HepG2 (cell line): Measurements from ENCODE around the gene SLA2. TPM values are rescaled to one million over a fixed set of nuclear protein-coding genes. Genes with fewer than 3 reads are reported as not detected.
A peak's percentile ranks its signal among the peaks of the same experiment; 100 is the strongest.

Experiments
- ATAC-seq: fragments of 200-7000 bp; cut with Tn5 transposase; 3 replicates; pipeline ENCODE4 v1.9.1; 2020; ENCODE audit warnings: mild to moderate bottlenecking, moderate library complexity
- BruUV-seq: library from RNA; stranded (reverse); fragments of 400-500 nt; replicated peaks from 2 replicates; lab custom pipeline; 2021; lab: Mats Ljungman, UMichigan
- CTCF ChIA-PET: fragments of 300-600 bp; formaldehyde crosslinking; extraction: SDS; loops from one replicate; lab custom pipeline; 2021; ENCODE audit warnings: low total read pairs, inconsistent platforms, low intra/inter-chr PET ratio; lab: Yijun Ruan, JAX
- POLR2A ChIA-PET: fragments of 350-600 bp; sonication (Branson Sonifier 250); formaldehyde crosslinking; loops from one replicate; lab custom pipeline; 2020; ENCODE audit warnings: antibody characterized with exemption, inconsistent platforms; lab: Yijun Ruan, JAX
- DNase-seq: peaks from one replicate; pipeline ENCODE4 v3.0.0-alpha.2; 2015; ENCODE audit warnings: low spot score
- FAIRE-seq: peaks from 3 replicates; lab custom pipeline; 2011; peaks lifted over from hg19 to GRCh38; lab: Jason Lieb, UNC
- H2AFZ ChIP-seq: one replicate; pipeline ENCODE4 v1.6.1; 2011; ENCODE audit warnings: low read length, inconsistent platforms
- H3K27ac ChIP-seq: fragments of 300-600 bp; 3 replicates; pipeline ENCODE4 v1.8.0; 2011; ENCODE audit warnings: mixed run types, mild to moderate bottlenecking, mixed read lengths, low read length, inconsistent platforms; ENCODE audit not compliant: insufficient read depth; ENCODE audit errors: extremely low read length
- H3K27me3 ChIP-seq, 2 experiments: fragments of 200-600 bp in 1 of 2; 2 replicates in 1 of 2; 3 replicates in 1 of 2; pipeline versions ENCODE4 v1.6.0 to v1.8.0; 2011; ENCODE audit warnings: low read length in 2 of 2, mild to moderate bottlenecking in 2 of 2, moderate library complexity in 2 of 2, inconsistent platforms in 1 of 2; ENCODE audit not compliant: insufficient read depth in 2 of 2, control insufficient read depth in 1 of 2
- H3K36me3 ChIP-seq, 2 experiments: fragments of 200-600 bp in 1 of 2; replicated peaks in 1 of 2; 2 replicates in 1 of 2; 3 replicates in 1 of 2; pipeline versions ENCODE4 v1.5.1 to v1.8.0; 2011; ENCODE audit warnings: low read length in 2 of 2, inconsistent platforms in 1 of 2; ENCODE audit not compliant: insufficient read depth in 2 of 2, control insufficient read depth in 1 of 2
- H3K4me1 ChIP-seq: 2 replicates; pipeline ENCODE4 v1.5.1; 2012; ENCODE audit warnings: low read length, inconsistent platforms; ENCODE audit not compliant: insufficient read depth
- H3K4me2 ChIP-seq: 2 replicates; pipeline ENCODE4 v1.6.0; 2011; ENCODE audit warnings: low read depth, low read length, inconsistent platforms
- H3K4me3 ChIP-seq, 3 experiments: fragments of 200-600 bp in 1 of 3; sonication (generic), shearing (Covaris generic) in 1 of 3; replicated peaks in 1 of 3; 2 replicates each; pipeline ENCODE4 v1.5.1; 2011 to 2016; ENCODE audit warnings: low read length in 3 of 3, inconsistent platforms in 2 of 3, low read depth in 2 of 3, mild to moderate bottlenecking in 2 of 3, control low read depth in 1 of 3, mixed read lengths in 1 of 3; ENCODE audit not compliant: insufficient read depth in 1 of 3
- H3K79me2 ChIP-seq: one replicate; pipeline ENCODE4 v1.6.1; 2011; ENCODE audit warnings: low read length, inconsistent platforms; ENCODE audit not compliant: insufficient read depth
- H3K9ac ChIP-seq: 2 replicates; pipeline ENCODE4 v1.6.0; 2011; ENCODE audit warnings: mild to moderate bottlenecking, low read depth, low read length, inconsistent platforms; ENCODE audit not compliant: insufficient read depth
- H3K9me3 ChIP-seq: 2 replicates; pipeline ENCODE4 v1.5.1; 2012; ENCODE audit warnings: mild to moderate bottlenecking, low read length
- H4K20me1 ChIP-seq: 2 replicates; pipeline ENCODE4 v1.6.0; 2011; ENCODE audit warnings: inconsistent platforms, mild to moderate bottlenecking, low read length, moderate library complexity; ENCODE audit not compliant: insufficient read depth
- ARID4A ChIP-seq: sonication (generic); formaldehyde crosslinking; IDR thresholded peaks from 2 replicates; pipeline ENCODE4 v1.5.0; 2020; ENCODE audit warnings: mild to moderate bottlenecking, missing genetic modification reagents, borderline replicate concordance
- HNRNPUL1 ChIP-seq: fragments of 200-400 bp; formaldehyde crosslinking; IDR thresholded peaks from 2 replicates; pipeline ENCODE4 v1.6.1; 2017; ENCODE audit warnings: low read depth, mild to moderate bottlenecking, low read length, moderate library complexity
- KAT8 ChIP-seq: IDR thresholded peaks from 2 replicates; pipeline ENCODE4 v1.6.1; 2016; ENCODE audit warnings: missing genetic modification reagents, missing compliant biosample characterization
- KLF12 ChIP-seq: sonication (generic); formaldehyde crosslinking; IDR thresholded peaks from 2 replicates; pipeline ENCODE4 v1.4.0; 2020; ENCODE audit warnings: missing genetic modification reagents, borderline replicate concordance
- PCBP1 ChIP-seq: fragments of 200-400 bp; formaldehyde crosslinking; IDR thresholded peaks from 2 replicates; pipeline ENCODE4 v1.6.1; 2017; ENCODE audit warnings: mild to moderate bottlenecking, low read depth, low read length, borderline replicate concordance
- TAF15 ChIP-seq: fragments of 200-400 bp; formaldehyde crosslinking; IDR thresholded peaks from one replicate; pipeline ENCODE4 v1.6.1; 2018; ENCODE audit warnings: mild to moderate bottlenecking, low read depth, low read length; ENCODE audit not compliant: poor library complexity, severe bottlenecking
- ZBTB4 ChIP-seq: sonication (generic); formaldehyde crosslinking; IDR thresholded peaks from 2 replicates; pipeline ENCODE4 v1.4.0; 2020; ENCODE audit warnings: missing genetic modification reagents, mild to moderate bottlenecking, borderline replicate concordance
- ZMYM3 ChIP-seq: sonication (generic); formaldehyde crosslinking; IDR thresholded peaks from 2 replicates; pipeline ENCODE4 v1.5.1; 2020; ENCODE audit warnings: mild to moderate bottlenecking, missing genetic modification reagents
- ZNF598 ChIP-seq: sonication (generic); formaldehyde crosslinking; IDR thresholded peaks from 2 replicates; pipeline ENCODE4 v1.5.1; 2020; ENCODE audit warnings: mild to moderate bottlenecking, missing genetic modification reagents, borderline replicate concordance
- ZNF782 ChIP-seq: sonication (generic); formaldehyde crosslinking; IDR thresholded peaks from 2 replicates; pipeline ENCODE4 v1.4.0; 2020; ENCODE audit warnings: missing genetic modification reagents, mild to moderate bottlenecking, borderline replicate concordance
- WGBS: methylation state at CpG from one replicate; pipeline ENCODE4 v1.1.6; 2017; ENCODE audit warnings: low lambda C conversion rate; 5-methylcytosine and 5-hydroxymethylcytosine counted together
- in situ Hi-C: cut with HindIII; loops from 2 replicates; pipeline ENCODE4 v1.10.0; 2017; ENCODE audit warnings: low pct_unique_long_range_greater_than_20kb; ENCODE audit not compliant: extremely low pct_ligation_motif_present
- intact Hi-C: fragments of 100-400 bp; cut with micrococcal nuclease; formaldehyde crosslinking; loops from one replicate; pipeline ENCODE4 v1.10.0; 2022; ENCODE audit not compliant: unreplicated experiment
- polyA plus RNA-seq, 8 experiments: library from polyadenylated mRNA; depleted of rRNA in 3 of 8; stranded (reverse) in 7 of 8; unstranded in 1 of 8; fragments of >200 nt; fragmentation: Illumina TruSeq in 4 of 8; extraction: Trizol in 4 of 8; gene quantifications; 2 replicates each; pipeline versions ENCODE4 v1.2.1 to v1.2.3, GENCODE V29; 2011 to 2016; ENCODE audit warnings: low read depth in 4 of 8, missing spikeins in 1 of 8, mixed read lengths in 1 of 8; ENCODE audit not compliant: insufficient read depth in 1 of 8
- total RNA-seq, 5 experiments: library from RNA; depleted of rRNA; stranded (reverse); fragments of >200 nt; fragmentation: Illumina TruSeq; extraction: Trizol; gene quantifications; 2 replicates each; pipeline ENCODE4 v1.2.3, GENCODE V29; 2016; ENCODE audit warnings: low read depth in 1 of 5
- TF ChIP-seq, protein P1 (sequence below): sonication (generic); formaldehyde crosslinking; IDR thresholded peaks from 2 replicates; pipeline ENCODE4 v1.9.0; 2021; ENCODE audit warnings: missing genetic modification reagents, borderline replicate concordance

Gene SLA2
- total and polyA plus RNA-seq, 2 of the 13 experiments (the other 11 are each of a cell fraction or from before 2014, with no cell fraction given): 1.6 to 3.6 TPM

- FAIRE-seq: no peak
- H4K20me1 ChIP-seq: no peaks in the 10 kb centered on the region
- peak overlapping the region in 2 of 3 experiments; percentile 60 to 63; a peak in 3 of 6 replicates for H3K4me3 ChIP-seq
- no TSS peak for BruUV-seq
- intact Hi-C loops: no loop called here
- peak overlapping the region; percentile 62 for H3K27ac ChIP-seq
- no peaks in the 10 kb centered on the region for H3K27me3 ChIP-seq
- H3K36me3 ChIP-seq: peaks cover 0 to 12% of the 10 kb centered on the region in 2 experiments; a peak in 2 of 5 replicates
- H2AFZ ChIP-seq: no peak overlapping the region
- peak; percentile 83 for DNase-seq
- H3K9ac ChIP-seq: peak overlapping the region; percentile 44; the same call in 1 of the 2 replicates
- peak; percentile 96 for ATAC-seq
- H3K9me3 ChIP-seq: no peaks in the 10 kb centered on the region
- H3K79me2 ChIP-seq: no peaks in the 10 kb centered on the region
- CTCF ChIA-PET: no interaction called here
- WGBS: 84% methylated on average over 27 of the region's 27 CpGs
- POLR2A ChIA-PET: interaction anchor here (0.8 to 1.9 kb wide), 6 partner anchors 13 to 69 kb away, joined by 3 to 8 read pairs (median 4); partner anchors contain the start of gene NDRG3
- H3K4me1 ChIP-seq: no peaks in the 10 kb centered on the region
- in situ Hi-C loops: no loop called here
- peak overlapping the region; percentile 22 for H3K4me2 ChIP-seq
- TF ChIP-seq ZNF598 (peak; percentile 51; the same call in 1 of the 2 replicates), HNRNPUL1 (no peak), KLF12 (CRISPR knock-in tag) (no peak), TAF15 (peak; percentile 17), KAT8 (CRISPR knock-in tag) (peak; percentile 14; the same call in 1 of the 2 replicates), ARID4A (CRISPR knock-in tag) (0 out of 2 replicates have a peak, but pooled peaks have one; percentile 26), ZNF782 (CRISPR knock-in tag) (no peak), PCBP1 (peak; percentile 78; the same call in 1 of the 2 replicates), ZBTB4 (CRISPR knock-in tag) (peak; percentile 70; the same call in 1 of the 2 replicates), ZMYM3 (CRISPR knock-in tag) (no peak)
- TF ChIP-seq, protein P1, sequence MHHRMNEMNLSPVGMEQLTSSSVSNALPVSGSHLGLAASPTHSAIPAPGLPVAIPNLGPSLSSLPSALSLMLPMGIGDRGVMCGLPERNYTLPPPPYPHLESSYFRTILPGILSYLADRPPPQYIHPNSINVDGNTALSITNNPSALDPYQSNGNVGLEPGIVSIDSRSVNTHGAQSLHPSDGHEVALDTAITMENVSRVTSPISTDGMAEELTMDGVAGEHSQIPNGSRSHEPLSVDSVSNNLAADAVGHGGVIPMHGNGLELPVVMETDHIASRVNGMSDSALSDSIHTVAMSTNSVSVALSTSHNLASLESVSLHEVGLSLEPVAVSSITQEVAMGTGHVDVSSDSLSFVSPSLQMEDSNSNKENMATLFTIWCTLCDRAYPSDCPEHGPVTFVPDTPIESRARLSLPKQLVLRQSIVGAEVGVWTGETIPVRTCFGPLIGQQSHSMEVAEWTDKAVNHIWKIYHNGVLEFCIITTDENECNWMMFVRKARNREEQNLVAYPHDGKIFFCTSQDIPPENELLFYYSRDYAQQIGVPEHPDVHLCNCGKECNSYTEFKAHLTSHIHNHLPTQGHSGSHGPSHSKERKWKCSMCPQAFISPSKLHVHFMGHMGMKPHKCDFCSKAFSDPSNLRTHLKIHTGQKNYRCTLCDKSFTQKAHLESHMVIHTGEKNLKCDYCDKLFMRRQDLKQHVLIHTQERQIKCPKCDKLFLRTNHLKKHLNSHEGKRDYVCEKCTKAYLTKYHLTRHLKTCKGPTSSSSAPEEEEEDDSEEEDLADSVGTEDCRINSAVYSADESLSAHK (CRISPR knock-in tag): 0 out of 2 replicates have a peak, but pooled peaks have one; percentile 46
Measured at GRCh38 chr20:36676701-36677421, 30.9 kb upstream of the SLA2 start.
